ENCODE results near the gene KRTAP9-7. TPM values are rescaled to one million over a fixed set of nuclear protein-coding genes. Genes with fewer than 3 reads are reported as not detected.

The KRTAP9-7 gene
- total and polyA plus RNA-seq, 2 of the 4 experiments (the other 2 are of a cell fraction) = not detected

DNA sequence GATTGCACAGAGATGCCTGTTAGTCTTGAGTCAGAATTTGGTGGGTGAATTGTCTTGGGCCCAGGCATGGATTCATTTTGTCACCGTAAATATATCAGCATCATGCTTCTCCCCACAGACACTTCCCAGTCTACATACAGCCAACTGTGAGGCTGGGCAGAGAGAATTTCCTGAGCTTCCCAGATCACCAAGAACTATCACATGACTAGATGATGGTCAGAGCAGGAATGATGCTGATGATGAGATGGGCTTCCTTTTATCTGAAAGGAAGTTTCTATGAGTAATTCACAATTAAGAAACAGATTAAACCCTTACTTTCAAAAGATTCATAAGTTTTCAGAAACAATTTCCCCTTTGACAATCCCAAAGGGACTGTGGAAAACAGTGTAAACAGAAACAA, 20.6 kb upstream of the KRTAP9-7 start:
- DNase-seq (peak; percentile 34), ATAC-seq (ENCODE audit: low read depth) (no peak)
- Histone ChIP-seq H3K4me1 (ENCODE audit: control insufficient read depth, insufficient read depth, low read length) (no peaks in the 10 kb centered on the region), H3K27ac (ENCODE audit: insufficient read depth, low read length) (no peak overlapping the region), H3K56ac (ENCODE audit: extremely low read depth, insufficient read depth, low read length) (no peak overlapping the region), H3K36me3 (ENCODE audit: control insufficient read depth, insufficient read depth, low read length) (no peaks in the 10 kb centered on the region), H4K8ac (ENCODE audit: low read depth in 2 of 2, low read length in 2 of 2) (no peak overlapping the region), H2AK9ac (replicated peaks; ENCODE audit: low read depth, low read length, poor library complexity) (no peak overlapping the region), H3K4me2 (ENCODE audit: low read depth, low read length) (no peak overlapping the region), H3K18ac (ENCODE audit: low read depth, low read length) (no peak overlapping the region), H3K4ac (ENCODE audit: low read depth, low read length) (no peak overlapping the region), H2BK5ac (ENCODE audit: low read depth, low read length, poor library complexity, severe bottlenecking) (no peak overlapping the region), H2AK5ac (ENCODE audit: low read depth, low read length) (no peak overlapping the region), H2AFZ (replicated peaks; ENCODE audit: low read length, poor library complexity) (no peak overlapping the region), H2BK20ac (ENCODE audit: low read depth, low read length) (no peak overlapping the region), H3K9me3 (ENCODE audit: control insufficient read depth, insufficient read depth, low read length) (no peaks in the 10 kb centered on the region), H3K14ac (replicated peaks; ENCODE audit: low read depth, low read length) (no peak overlapping the region), H2BK120ac (ENCODE audit: low read depth, low read length) (no peak overlapping the region), H3K27me3 (ENCODE audit: control insufficient read depth, insufficient read depth, low read length) (peaks cover 22% of the 10 kb centered on the region), H2BK15ac (ENCODE audit: low read depth, low read length) (no peak overlapping the region), H3K9ac (ENCODE audit: low read depth, low read length) (no peak overlapping the region), H3K79me1 (ENCODE audit: low read depth in 1 of 2, low read length in 2 of 2) (no peaks in the 10 kb centered on the region), H3K4me3 (ENCODE audit: insufficient read depth, low read depth, low read length) (no peak overlapping the region), H4K5ac (ENCODE audit: low read depth, low read length) (no peak overlapping the region), H3K23ac (ENCODE audit: low read depth, low read length) (no peak overlapping the region), H4K20me1 (ENCODE audit: insufficient read depth, low read length) (no peaks in the 10 kb centered on the region), H4K91ac (ENCODE audit: insufficient read depth, low read depth, low read length) (no peak overlapping the region), H3K9me1 (ENCODE audit: insufficient read depth, low read length) (no peaks in the 10 kb centered on the region)
- TF ChIP-seq CHD1 (IDR thresholded peaks at IDR 0.05; ENCODE audit: low read depth, low read length) (no peak), SMC3 (IDR thresholded peaks at IDR 0.05; ENCODE audit: low read depth, low read length) (no peak), MAFK (IDR thresholded peaks at IDR 0.05; ENCODE audit: low read depth, low read length) (no peak), POLR2A (IDR thresholded peaks at IDR 0.05; ENCODE audit: low read depth, low read length) (no peak), CEBPB (IDR thresholded peaks at IDR 0.05; ENCODE audit: low read depth, low read length) (no peak), MXI1 (IDR thresholded peaks at IDR 0.05; ENCODE audit: borderline replicate concordance, low read depth, low read length) (no peak), RAD21 (IDR thresholded peaks at IDR 0.05; ENCODE audit: low read length) (no peak)
- TF ChIP-seq, protein P1, sequence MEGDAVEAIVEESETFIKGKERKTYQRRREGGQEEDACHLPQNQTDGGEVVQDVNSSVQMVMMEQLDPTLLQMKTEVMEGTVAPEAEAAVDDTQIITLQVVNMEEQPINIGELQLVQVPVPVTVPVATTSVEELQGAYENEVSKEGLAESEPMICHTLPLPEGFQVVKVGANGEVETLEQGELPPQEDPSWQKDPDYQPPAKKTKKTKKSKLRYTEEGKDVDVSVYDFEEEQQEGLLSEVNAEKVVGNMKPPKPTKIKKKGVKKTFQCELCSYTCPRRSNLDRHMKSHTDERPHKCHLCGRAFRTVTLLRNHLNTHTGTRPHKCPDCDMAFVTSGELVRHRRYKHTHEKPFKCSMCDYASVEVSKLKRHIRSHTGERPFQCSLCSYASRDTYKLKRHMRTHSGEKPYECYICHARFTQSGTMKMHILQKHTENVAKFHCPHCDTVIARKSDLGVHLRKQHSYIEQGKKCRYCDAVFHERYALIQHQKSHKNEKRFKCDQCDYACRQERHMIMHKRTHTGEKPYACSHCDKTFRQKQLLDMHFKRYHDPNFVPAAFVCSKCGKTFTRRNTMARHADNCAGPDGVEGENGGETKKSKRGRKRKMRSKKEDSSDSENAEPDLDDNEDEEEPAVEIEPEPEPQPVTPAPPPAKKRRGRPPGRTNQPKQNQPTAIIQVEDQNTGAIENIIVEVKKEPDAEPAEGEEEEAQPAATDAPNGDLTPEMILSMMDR (conservative IDR thresholded peaks at IDR 0.05; ENCODE audit: low read depth, low read length) = no peak
- in situ Hi-C loops (cut with MboI; ENCODE audit: low sequenced_read_pairs) = no loop called here
- no TSS peak for BruUV-seq (replicated peaks)
- dilution Hi-C loops (cut with HindIII; ENCODE audit: low sequenced_read_pairs, unreplicated experiment) = no loop called here
- CTCF ChIA-PET = no interaction called here
- WGBS, 2 experiments (ENCODE audit: extremely low coverage in 2 of 2, insufficient read length in 1 of 2) = no CpG with 5 or more reads among the region's 1 CpG
- POLR2A ChIA-PET (ENCODE audit: unreplicated experiment) = no interaction called here
- intact Hi-C loops (cut with micrococcal nuclease) = no loop called here
